Panc1 (cell line): ENCODE data around the gene TNFSF11. TPM values are rescaled to one million over a fixed set of nuclear protein-coding genes. Genes with fewer than 3 reads are reported as not detected.

Experiments
- ATAC-seq: fragments of 200-7000 bp; cut with Tn5 transposase; 2 replicates; pipeline ENCODE4 v1.9.1; 2020; ENCODE audit warnings: mild to moderate bottlenecking, moderate library complexity
- BruUV-seq: library from RNA; stranded (reverse); fragments of 400-500 nt; replicated peaks from 2 replicates; lab custom pipeline; 2021; lab: Mats Ljungman, UMichigan
- CTCF ChIA-PET: fragments of 300-600 bp; sonication (Branson Sonifier 250); formaldehyde crosslinking; loops from one replicate; lab custom pipeline; 2022; ENCODE audit warnings: antibody characterized with exemption; lab: Charles Lee
- POLR2A ChIA-PET: fragments of 300-600 bp; sonication (Branson Sonifier 250); formaldehyde crosslinking; loops from one replicate; lab custom pipeline; 2022; ENCODE audit warnings: antibody characterized with exemption; lab: Charles Lee
- DNase-seq: peaks from one replicate; pipeline ENCODE4 v3.0.0-alpha.2; 2010; ENCODE audit warnings: low read depth, low spot score
- H3K27ac ChIP-seq: 2 replicates; pipeline ENCODE4 v1.5.1; 2011; ENCODE audit warnings: mild to moderate bottlenecking, low read length, inconsistent platforms
- H3K27me3 ChIP-seq: fragments of 200-500 bp; sonication (Bioruptor generic); 2 replicates; pipeline ENCODE4 v1.6.0; 2014; ENCODE audit warnings: low read length, inconsistent platforms; ENCODE audit not compliant: control insufficient read depth, insufficient read depth
- H3K36me3 ChIP-seq: fragments of 200-500 bp; sonication (Bioruptor generic); 2 replicates; pipeline ENCODE4 v1.5.1; 2014; ENCODE audit warnings: inconsistent platforms, mild to moderate bottlenecking, low read length, moderate library complexity; ENCODE audit not compliant: control insufficient read depth, insufficient read depth
- H3K4me1 ChIP-seq: 2 replicates; pipeline ENCODE4 v1.5.1; 2011; ENCODE audit warnings: inconsistent platforms, mild to moderate bottlenecking, low read length, moderate library complexity; ENCODE audit not compliant: control insufficient read depth, insufficient read depth
- H3K4me3 ChIP-seq, 2 experiments: 2 replicates each; pipeline ENCODE4 v1.5.1; 2011 to 2012; ENCODE audit warnings: low read depth in 2 of 2, low read length in 2 of 2, mild to moderate bottlenecking in 2 of 2, inconsistent platforms in 1 of 2, moderate library complexity in 1 of 2
- H3K9me3 ChIP-seq: fragments of 200-500 bp; sonication (Bioruptor generic); 2 replicates; pipeline ENCODE4 v1.5.1; 2014; ENCODE audit warnings: low read depth, mild to moderate bottlenecking, inconsistent platforms, low read length, moderate library complexity; ENCODE audit not compliant: control insufficient read depth, insufficient read depth
- CTCF ChIP-seq: fragments of 450-650 bp; IDR thresholded peaks from 2 replicates; pipeline ENCODE4 v1.5.1; 2017; ENCODE audit warnings: mild to moderate bottlenecking
- POLR2AphosphoS5 ChIP-seq: IDR thresholded peaks from 2 replicates; pipeline ENCODE4 v1.6.1; 2012; ENCODE audit warnings: mild to moderate bottlenecking, low read depth, low read length, moderate library complexity
- REST ChIP-seq, 2 experiments: IDR thresholded peaks; 2 replicates each; pipeline ENCODE4 v1.6.1; 2011 to 2012; ENCODE audit warnings: low read depth in 2 of 2, control low read depth in 1 of 2, low read length in 1 of 2, mild to moderate bottlenecking in 1 of 2, moderate library complexity in 1 of 2; ENCODE audit not compliant: insufficient read depth in 1 of 2
- SIN3A ChIP-seq: IDR thresholded peaks from 2 replicates; pipeline ENCODE4 v1.6.1; 2012; ENCODE audit warnings: low read depth, mild to moderate bottlenecking, low read length, moderate library complexity, borderline replicate concordance; ENCODE audit not compliant: insufficient read depth
- TCF7L2 ChIP-seq: IDR thresholded peaks from 2 replicates; pipeline ENCODE4 v1.6.1; 2011; ENCODE audit warnings: mild to moderate bottlenecking, low read depth, low read length, inconsistent platforms
- in situ Hi-C: cut with HindIII; loops from 2 replicates; pipeline ENCODE4 v1.10.0; 2016; ENCODE audit warnings: low sequenced_read_pairs, low pct_unique_long_range_greater_than_20kb
- intact Hi-C: fragments of 100-400 bp; cut with micrococcal nuclease; formaldehyde crosslinking; loops from one replicate; pipeline ENCODE4 v1.10.0; 2022; ENCODE audit not compliant: unreplicated experiment
- total RNA-seq: library from RNA; stranded (reverse); gene quantifications from one replicate; pipeline ENCODE4 v1.2.1, GENCODE V29; 2021; ENCODE audit not compliant: unreplicated experiment

Gene TNFSF11
- total RNA-seq, 1 experiment from 2014 or later: not detected

DNA sequence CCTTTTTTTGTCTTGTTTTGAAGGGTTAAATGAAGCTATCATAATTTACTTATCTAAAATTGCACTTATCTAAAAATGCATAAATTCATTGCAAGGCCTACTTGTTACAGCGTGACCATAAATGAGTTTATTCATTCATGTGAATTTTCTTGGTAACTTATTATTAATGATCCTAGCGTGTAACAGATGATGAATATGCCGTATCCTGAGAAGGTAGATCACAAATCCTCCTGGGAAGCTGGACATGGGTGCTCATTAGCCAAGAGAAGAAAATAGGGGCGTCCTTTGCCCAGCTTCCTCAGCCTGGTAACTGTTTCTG, 21.3 kb downstream of the TNFSF11 start:
- CTCF ChIA-PET: no interaction called here
- no peak overlapping the region for H3K4me3 ChIP-seq
- H3K27me3 ChIP-seq: peaks cover 3% of the 10 kb centered on the region; the same call in 1 of the 2 replicates
- no peak for DNase-seq
- no peaks in the 10 kb centered on the region for H3K4me1 ChIP-seq
- ATAC-seq: no peak
- no TSS peak for BruUV-seq
- TF ChIP-seq TCF7L2 (no peak), CTCF (peak; percentile 36; the same call in 1 of the 2 replicates), POLR2AphosphoS5 (no peak), REST (IDR thresholded peaks at IDR 0.05; ENCODE audit: insufficient read depth in 1 of 2, low read depth in 2 of 2, low read length in 1 of 2) (no peak)
- POLR2A ChIA-PET: no interaction called here
- no peaks in the 10 kb centered on the region for H3K36me3 ChIP-seq
- in situ Hi-C loops (no loop called here), intact Hi-C loops (loop anchor here (5.0 kb wide), 1 partner anchor 1222 kb away; no protein-coding TSS in a partner anchor)
- H3K9me3 ChIP-seq: no peaks in the 10 kb centered on the region
- no peak overlapping the region for H3K27ac ChIP-seq

GRCh38 chr13:42597505-42597904, 23.6 kb downstream of the TNFSF11 start:
- in situ Hi-C loops (no loop called here), intact Hi-C loops (loop anchor here (5.0 kb wide), 1 partner anchor 1220 kb away; no protein-coding TSS in a partner anchor)
- POLR2A ChIA-PET: no interaction called here
- DNase-seq (no peak), ATAC-seq (no peak)
- H3K27me3 ChIP-seq: peaks cover 4% of the 10 kb centered on the region; the same call in 1 of the 2 replicates
- no TSS peak for BruUV-seq
- H3K9me3 ChIP-seq: no peaks in the 10 kb centered on the region
- CTCF ChIA-PET: no interaction called here
- H3K36me3 ChIP-seq: no peaks in the 10 kb centered on the region
- H3K27ac ChIP-seq: no peak overlapping the region
- H3K4me3 ChIP-seq: no peak overlapping the region
- TF ChIP-seq POLR2AphosphoS5: no peak
- no peak for TF ChIP-seq REST (IDR thresholded peaks at IDR 0.05; ENCODE audit: insufficient read depth in 1 of 2, low read depth in 2 of 2, low read length in 1 of 2)
- no peak for TF ChIP-seq SIN3A
- no peak for TF ChIP-seq TCF7L2
- TF ChIP-seq CTCF: no peak
- H3K4me1 ChIP-seq: no peaks in the 10 kb centered on the region
